ENCODE measurements around the gene NXNL1.
A peak's percentile ranks its signal among the peaks of the same experiment; 100 is the strongest.

DNA sequence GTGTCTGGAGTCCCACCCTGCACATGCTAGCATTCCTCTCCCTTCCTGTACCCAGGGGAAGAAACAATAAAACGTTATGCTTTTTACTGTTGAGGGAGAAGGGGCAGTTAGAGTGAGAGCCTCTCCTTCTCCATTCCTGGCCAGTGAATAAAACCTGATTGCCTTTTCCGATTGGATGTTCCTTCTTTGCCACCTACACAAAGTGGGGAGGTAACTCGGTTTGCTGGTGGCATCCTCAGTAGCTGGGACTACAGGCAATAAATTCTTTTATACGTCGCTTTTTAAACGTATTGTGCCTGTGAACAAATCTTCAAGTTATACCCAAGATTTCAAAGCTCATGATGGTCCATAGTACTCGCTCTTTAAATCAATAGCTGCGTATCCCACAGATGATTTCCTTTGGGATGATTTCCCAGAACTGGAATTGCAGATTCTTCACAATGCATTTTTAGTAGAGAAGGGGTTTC, 41.5 kb downstream of the NXNL1 start:
- TF ChIP-seq POLR2AphosphoS5 (IDR thresholded peaks at IDR 0.05; ENCODE audit: low read depth, low read length) (no peak), SIN3A (IDR thresholded peaks at IDR 0.05; ENCODE audit: borderline replicate concordance, insufficient read depth, low read length) (0 out of 2 replicates have a peak, but pooled peaks have one; percentile 24), TAF1 (IDR thresholded peaks at IDR 0.05; ENCODE audit: borderline replicate concordance, insufficient read depth, low read length) (no peak)
- TF ChIP-seq, protein P1, sequence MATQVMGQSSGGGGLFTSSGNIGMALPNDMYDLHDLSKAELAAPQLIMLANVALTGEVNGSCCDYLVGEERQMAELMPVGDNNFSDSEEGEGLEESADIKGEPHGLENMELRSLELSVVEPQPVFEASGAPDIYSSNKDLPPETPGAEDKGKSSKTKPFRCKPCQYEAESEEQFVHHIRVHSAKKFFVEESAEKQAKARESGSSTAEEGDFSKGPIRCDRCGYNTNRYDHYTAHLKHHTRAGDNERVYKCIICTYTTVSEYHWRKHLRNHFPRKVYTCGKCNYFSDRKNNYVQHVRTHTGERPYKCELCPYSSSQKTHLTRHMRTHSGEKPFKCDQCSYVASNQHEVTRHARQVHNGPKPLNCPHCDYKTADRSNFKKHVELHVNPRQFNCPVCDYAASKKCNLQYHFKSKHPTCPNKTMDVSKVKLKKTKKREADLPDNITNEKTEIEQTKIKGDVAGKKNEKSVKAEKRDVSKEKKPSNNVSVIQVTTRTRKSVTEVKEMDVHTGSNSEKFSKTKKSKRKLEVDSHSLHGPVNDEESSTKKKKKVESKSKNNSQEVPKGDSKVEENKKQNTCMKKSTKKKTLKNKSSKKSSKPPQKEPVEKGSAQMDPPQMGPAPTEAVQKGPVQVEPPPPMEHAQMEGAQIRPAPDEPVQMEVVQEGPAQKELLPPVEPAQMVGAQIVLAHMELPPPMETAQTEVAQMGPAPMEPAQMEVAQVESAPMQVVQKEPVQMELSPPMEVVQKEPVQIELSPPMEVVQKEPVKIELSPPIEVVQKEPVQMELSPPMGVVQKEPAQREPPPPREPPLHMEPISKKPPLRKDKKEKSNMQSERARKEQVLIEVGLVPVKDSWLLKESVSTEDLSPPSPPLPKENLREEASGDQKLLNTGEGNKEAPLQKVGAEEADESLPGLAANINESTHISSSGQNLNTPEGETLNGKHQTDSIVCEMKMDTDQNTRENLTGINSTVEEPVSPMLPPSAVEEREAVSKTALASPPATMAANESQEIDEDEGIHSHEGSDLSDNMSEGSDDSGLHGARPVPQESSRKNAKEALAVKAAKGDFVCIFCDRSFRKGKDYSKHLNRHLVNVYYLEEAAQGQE (IDR thresholded peaks at IDR 0.05; ENCODE audit: insufficient read depth in 1 of 2, low read depth in 2 of 2, low read length in 2 of 2) = no peak
